Inflammatory macrophage treated with lipopolysaccharide for 4 hours (primary cell): ENCODE data around the gene ESPN.
"Not testable (repeated sequence)": the region's sequence is repeated elsewhere in the genome, so short reads cannot be mapped to it uniquely, and the experiment has no call there.

Experiments used
- DNase-seq: peaks from one replicate; pipeline ENCODE4 v3.0.0-alpha.2; 2020

ESPN gene

GRCh38 chr1:6429660-6430411, 5.3 kb downstream of the ESPN start:
- DNase-seq = peak; percentile 60

DNA sequence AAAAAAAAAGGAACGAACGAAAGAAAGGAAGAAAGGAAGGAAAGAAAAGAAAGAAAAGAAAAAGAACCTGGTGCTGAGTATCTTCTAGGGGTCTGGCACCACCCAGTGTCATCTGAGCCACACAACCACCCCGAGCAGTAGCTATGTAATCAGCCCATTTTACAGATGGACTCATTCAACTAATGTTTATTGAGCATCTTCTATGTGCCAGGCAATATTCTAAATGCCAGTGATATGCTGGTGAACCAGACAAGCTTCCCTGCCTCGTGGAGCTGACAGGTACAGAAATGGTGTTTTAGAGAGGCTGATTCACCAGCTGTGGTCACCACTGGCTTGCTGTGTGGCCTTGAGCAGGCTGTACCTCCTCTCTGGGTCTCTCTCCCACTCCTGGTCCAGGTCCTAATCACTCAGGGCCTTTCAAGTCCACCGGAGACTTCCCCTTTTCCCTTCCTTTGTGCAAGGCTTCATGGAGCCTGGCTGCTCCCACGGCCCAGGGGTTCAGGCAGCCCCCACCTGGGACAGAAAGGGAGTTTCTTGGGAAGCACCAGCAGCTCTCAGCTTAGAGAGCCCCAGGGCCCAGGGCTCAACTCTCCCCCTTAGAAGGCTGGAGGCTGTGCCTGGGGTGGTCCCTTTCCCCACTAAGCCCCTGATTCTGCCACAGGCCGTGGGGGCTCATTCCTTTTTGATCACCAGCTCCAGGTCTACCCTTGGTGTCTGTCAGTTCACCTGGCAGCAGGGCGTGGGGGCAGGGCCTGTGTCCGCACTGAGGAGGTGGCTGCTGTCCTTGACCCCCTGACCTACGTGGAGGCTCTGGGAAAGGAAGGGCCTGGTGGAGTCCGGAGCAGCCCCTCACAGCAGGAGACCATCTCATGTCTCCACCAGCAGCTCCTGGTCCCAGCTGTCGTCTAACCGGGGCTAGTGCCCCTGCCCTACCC, 7.3 kb downstream of the ESPN start:
- not testable (repeated sequence) for DNase-seq

- DNase-seq = no peak
These were observed 9.6 kb downstream of the ESPN start for GRCh38 chr1:6434186-6434585.

GRCh38 chr1:6435129-6435528, 10.6 kb downstream of the ESPN start:
- DNase-seq = no peak

- no peak for DNase-seq
These were observed 11.0 kb downstream of the ESPN start for GRCh38 chr1:6435547-6435946.

- DNase-seq = not testable (repeated sequence)
These were observed 11.7 kb downstream of the ESPN start for GRCh38 chr1:6436277-6436676.

DNA sequence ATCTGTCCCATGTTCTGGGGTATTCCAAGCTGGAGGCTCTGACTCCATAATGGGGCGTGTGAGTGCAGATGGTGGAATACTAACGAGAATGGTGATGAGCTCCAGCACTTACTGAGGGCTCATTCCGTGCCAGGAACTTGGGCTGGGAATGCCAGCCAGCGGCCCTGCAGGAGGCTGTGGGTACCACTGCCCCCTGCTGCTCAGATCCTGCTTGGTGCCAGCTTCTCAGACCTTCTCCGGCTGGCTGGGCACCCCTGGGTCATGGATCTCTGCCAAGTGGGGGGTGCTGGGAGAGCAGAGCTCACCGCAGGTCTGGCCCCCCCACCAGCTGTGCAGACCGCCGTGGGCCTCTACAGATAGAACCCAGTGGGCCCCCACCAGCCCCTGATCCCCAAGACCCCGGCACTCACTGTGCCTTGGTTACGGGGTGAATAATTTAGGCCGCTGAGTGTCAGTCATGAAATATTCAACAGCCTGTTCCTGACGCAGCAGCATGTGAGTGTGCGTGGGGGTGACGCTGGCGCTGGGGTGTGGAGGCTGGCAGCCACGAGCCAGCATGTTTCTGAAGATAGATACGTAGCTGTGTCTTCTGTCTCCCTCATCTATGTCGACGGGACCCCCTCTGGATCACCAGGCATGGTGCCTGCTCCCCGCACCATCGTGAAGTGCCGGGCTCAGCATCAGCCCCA, 12.6 kb downstream of the ESPN start:
- DNase-seq = not testable (repeated sequence)

DNA sequence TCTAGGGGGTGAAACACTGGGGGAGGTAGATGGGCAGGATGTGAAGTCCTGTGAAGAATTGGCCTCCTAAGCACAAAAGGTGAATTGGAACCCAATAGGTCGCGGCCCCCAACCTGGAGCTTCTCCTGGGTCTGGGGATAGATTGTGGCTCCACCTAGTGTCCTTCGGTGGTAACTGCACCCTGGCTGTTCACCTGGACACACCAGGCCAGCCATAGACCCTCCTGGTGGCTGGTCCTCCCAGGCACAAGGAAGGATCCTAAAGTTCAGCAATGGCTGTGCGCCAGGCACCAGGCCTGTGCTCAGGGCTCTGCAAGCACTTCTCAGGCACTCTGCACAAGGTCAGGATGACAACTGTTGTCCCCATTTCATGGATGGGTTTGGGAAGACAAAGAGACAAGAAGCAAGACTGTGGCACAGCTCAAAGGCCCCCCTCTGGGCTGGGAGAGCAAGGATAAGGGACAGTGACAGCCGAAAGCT, 13.5 kb downstream of the ESPN start:
- peak; percentile 34 for DNase-seq

GRCh38 chr1:6440198-6441126, 15.9 kb downstream of the ESPN start:
- DNase-seq = peak; percentile 25

DNA sequence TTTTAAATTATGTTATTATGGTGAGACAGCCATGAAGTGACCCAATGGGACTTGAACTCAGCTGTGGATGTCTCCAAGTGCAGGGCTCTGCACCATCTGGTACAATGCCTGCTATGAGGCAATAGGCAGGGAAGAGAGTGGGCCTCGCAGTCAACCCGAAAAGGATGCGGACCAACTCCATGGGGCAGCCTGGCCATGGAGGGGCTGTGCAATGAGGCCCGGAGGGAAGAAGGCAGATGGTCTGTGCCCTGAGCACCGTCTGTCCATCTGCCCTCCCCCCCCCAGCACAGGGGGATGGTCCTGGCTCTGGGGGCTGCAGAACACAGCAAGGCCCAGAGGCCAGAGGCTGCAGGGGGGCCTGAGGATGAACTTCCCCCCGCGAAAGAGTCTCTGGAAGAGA, 17.0 kb downstream of the ESPN start:
- DNase-seq = no peak

- DNase-seq = no peak
These were observed 19.0 kb downstream of the ESPN start for GRCh38 chr1:6443339-6444115.

DNA sequence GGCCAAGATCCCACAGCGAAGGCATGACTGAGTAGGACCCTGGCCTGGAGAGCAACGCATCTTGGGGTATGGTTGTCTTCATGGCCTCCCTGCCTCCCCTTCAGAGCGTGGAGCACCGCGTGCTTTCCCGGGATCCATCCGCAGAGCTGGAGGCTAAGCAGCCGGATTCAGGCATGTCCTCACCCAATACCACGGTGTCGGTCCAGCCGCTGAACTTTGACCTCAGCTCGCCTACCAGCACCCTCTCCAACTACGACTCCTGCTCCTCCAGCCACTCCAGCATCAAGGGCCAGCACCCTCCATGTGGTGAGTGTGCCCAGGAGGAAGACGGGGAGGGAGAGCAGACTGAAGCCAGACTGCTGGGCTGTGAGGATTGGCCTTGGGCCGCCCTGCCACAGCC, 19.8 kb downstream of the ESPN start:
- DNase-seq = no peak

DNA sequence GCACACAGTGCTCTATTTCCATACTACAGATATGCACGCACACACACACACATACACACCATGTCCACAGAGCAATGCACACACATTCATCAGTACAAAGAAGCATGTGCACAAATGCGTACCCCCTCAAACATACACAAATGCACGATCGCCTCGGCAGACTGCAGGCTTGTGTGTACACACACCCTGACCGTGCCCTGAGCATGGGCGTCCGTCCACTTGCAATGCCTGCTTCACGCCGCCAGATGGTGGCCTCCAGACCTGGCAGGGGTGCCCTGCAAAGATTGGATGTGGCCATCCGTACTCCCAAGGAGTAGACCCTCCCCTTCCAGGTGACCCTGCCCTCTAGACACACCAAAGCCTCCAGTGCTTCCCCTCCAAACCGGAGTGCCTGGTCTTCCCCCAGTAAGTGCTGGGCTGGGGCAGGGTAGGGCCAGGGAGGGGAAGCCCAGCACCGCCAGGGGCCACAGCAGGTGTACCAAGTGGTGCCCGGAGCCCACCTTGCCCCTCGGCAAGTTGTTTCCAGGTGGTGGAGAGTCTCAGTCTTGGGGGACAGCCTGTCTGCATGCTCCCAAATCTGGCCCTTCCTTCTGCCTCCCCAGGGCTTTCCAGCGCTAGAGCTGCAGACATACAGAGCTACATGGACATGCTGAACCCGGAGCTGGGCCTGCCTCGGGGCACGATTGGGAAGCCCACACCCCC, 20.6 kb downstream of the ESPN start:
- peak; percentile 24 for DNase-seq

DNA sequence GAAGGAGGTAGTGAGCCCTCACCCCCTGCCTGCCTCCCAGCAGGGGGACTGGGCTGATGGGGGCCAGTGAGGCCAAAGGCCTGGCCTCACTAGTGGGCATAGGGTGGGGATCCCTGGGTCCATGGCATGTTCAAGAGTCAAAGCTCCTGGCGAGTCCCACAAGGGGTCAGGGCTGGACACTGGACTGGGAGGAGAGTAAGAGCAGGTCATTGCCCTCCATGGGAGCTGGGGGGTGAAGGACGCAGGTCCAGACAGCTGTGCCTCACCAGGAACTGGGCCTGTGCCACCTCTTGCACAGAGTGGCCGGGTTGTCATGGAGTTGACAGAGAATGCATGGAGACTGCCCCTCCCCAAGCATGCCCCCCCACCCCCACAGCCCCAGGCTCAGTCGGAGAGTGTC, 21.4 kb downstream of the ESPN start:
- not testable (repeated sequence) for DNase-seq

GRCh38 chr1:6446665-6447015, 22.1 kb downstream of the ESPN start:
- DNase-seq = no peak

DNA sequence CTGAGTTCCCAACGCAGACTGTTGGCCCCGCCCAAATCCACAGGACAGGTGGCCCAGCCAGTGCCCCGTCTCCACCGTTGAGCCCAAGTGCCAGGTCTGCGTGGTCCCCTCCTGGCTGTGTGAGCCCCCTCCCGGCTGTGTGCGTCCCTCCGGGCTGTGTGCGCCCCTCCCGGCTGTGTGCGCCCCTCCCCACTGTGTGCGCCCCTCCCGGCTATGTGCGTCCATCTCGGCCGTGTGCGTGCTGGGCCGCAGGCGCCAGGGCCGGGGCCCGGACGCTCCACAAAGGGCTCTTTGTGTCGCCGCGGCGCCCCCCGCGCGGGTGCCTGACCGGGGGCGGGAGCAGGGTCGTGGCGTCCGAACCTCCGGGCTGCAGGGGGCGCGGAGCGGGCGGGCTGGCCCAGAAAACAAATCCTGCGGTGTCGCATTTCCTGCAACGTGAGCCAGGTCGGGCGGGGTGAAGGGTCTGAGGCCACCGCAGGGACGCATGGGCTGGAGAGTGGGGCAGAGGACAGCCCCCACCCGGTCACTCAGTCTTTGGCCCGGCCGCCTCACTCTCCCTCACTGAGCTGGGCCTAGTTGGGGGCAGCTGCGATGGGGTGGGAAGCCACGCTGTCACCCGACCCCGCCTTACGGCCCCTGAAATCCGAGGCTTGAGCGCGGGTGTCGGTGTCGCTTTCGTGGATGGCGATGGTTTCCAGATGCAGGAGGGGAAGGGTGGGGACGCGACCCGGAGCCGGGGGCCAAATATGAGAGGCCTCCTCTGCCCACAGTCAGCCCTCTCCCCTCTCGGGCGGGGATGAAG, 22.6 kb downstream of the ESPN start:
- DNase-seq = no peak

DNA sequence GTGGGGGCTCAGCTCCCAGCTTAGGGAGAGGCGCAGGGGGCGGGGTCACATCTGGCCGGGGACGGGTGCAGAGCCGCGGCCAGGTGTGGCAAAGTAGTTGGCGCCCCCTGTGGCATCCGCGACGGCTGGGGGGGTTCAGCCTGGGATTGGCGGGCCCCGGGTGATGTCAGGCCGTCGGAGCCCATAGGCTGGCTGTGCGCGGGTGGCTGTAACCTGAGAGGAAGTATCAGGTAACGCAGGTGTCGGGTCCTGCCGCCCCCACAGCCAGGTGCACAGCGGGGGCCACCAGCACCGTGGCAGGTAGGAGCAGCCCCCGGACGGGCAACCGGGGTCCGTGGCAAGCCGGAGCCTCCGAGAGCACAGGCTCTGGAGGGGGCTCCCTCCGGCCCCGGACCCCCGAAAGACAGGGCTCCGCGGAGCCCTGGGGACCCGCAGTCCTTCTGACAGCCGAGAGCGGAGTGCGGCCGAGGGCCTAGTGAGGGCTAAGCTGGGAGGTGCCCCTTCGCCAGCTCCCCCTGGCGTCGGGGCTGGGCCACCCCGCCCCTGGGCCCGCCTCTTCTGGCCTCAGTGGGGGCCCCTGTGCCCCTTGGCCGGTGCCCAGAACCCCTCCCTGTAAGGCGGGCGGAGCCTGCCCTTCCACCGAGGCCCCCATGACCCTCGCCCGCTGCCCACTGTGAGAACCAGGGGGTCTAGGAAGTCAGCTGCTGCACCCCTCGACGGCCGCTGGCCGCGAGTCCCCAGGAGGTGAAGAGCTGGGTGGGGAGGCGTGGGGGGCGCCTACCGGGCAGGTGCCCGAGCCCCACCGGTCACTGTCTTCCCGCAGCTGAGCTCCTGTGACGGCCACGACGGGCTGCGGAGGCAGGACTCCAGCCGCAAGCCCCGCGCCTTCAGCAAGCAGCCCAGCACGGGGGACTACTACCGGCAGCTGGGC, 23.5 kb downstream of the ESPN start:
- DNase-seq = no peak

- DNase-seq = no peak
These were observed 24.4 kb downstream of the ESPN start for GRCh38 chr1:6448749-6449631.
